BLaER1 (cell line): ENCODE measurements around the gene WDR77.

Experiments used
- H3K27ac ChIP-seq: shearing (Covaris generic); formaldehyde crosslinking; 2 replicates; pipeline ENCODE4 v1.8.1; 2022
- H3K27me3 ChIP-seq: shearing (Covaris generic); formaldehyde crosslinking; 2 replicates; pipeline ENCODE4 v1.8.1; 2022
- H3K36me3 ChIP-seq: shearing (Covaris generic); formaldehyde crosslinking; 2 replicates; pipeline ENCODE4 v1.8.1; 2022
- H3K4me1 ChIP-seq: shearing (Covaris generic); formaldehyde crosslinking; 2 replicates; pipeline ENCODE4 v1.8.1; 2022
- H3K4me2 ChIP-seq: shearing (Covaris generic); formaldehyde crosslinking; 2 replicates; pipeline ENCODE4 v1.8.1; 2022
- H3K4me3 ChIP-seq: shearing (Covaris generic); formaldehyde crosslinking; 2 replicates; pipeline ENCODE4 v1.8.1; 2022
- H3K9ac ChIP-seq: shearing (Covaris generic); formaldehyde crosslinking; 2 replicates; pipeline ENCODE4 v1.8.1; 2022
- H3K9me3 ChIP-seq: shearing (Covaris generic); formaldehyde crosslinking; 2 replicates; pipeline ENCODE4 v1.8.1; 2022
- H4K20me1 ChIP-seq: shearing (Covaris generic); formaldehyde crosslinking; 2 replicates; pipeline ENCODE4 v1.8.1; 2022
- Cebpa-rat ChIP-seq: shearing (Covaris generic); IDR thresholded peaks from 2 replicates; pipeline ENCODE4 v1.8.1; 2022

The WDR77 gene

DNA sequence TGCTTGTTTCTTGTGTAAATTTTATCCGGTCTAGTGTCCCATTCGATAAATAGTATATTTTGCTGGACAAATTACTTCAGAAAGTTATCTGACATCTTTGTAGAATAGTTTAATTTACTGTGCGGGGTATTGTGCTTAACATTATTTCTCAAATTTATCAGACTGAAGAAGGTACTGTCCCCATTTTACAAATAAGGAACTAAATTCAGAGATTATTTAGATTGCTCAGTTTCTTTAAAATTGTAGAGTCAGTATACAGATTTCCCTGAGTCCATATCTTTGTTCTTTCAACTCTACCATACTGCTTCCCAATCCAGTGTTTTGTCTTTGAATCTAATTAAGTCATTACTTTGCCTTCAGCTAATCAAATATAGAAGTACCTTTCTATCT lies 6.6 kb upstream of the WDR77 start:
- Histone ChIP-seq H3K4me2 (no peak overlapping the region), H4K20me1 (peaks cover 32% of the 10 kb centered on the region), H3K9me3 (no peaks in the 10 kb centered on the region), H3K27ac (no peak overlapping the region), H3K36me3 (peaks cover 96% of the 10 kb centered on the region), H3K9ac (no peak overlapping the region), H3K4me3 (no peak overlapping the region), H3K27me3 (no peaks in the 10 kb centered on the region), H3K4me1 (peaks cover 19% of the 10 kb centered on the region)
- no peak for TF ChIP-seq Cebpa-rat

- H3K4me2 ChIP-seq = no peak overlapping the region
- H3K4me1 ChIP-seq = peaks cover 24% of the 10 kb centered on the region
- H3K9ac ChIP-seq = no peak overlapping the region
- H3K36me3 ChIP-seq = peaks cover 93% of the 10 kb centered on the region
- H3K27me3 ChIP-seq = no peaks in the 10 kb centered on the region
- H3K4me3 ChIP-seq = no peak overlapping the region
- no peak for TF ChIP-seq Cebpa-rat
- H3K27ac ChIP-seq = no peak overlapping the region
- peaks cover 32% of the 10 kb centered on the region for H4K20me1 ChIP-seq
- H3K9me3 ChIP-seq = no peaks in the 10 kb centered on the region
Observed at GRCh38 chr1:111454859-111455641, 6.0 kb upstream of the WDR77 start.

DNA sequence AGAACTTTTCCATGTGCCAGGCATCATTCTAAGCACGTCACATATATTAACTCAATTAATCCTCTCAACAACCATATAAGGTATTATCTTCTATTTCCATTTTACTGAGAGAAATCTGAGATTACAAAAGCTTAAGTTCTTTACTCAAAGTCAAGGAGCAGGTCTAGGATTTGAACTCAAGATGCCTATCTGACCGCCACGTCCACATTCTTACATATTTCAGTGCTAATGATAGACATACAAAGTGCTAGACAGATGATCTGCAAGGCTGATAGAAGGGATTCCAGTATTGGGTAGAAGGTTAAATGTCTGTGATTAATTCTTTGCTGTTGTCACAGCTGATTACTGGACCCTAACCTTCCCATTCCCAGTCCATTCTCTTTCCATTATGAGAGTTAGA lies 4.7 kb upstream of the WDR77 start:
- Histone ChIP-seq H3K36me3 (peaks cover 79% of the 10 kb centered on the region), H3K27me3 (no peaks in the 10 kb centered on the region), H3K9me3 (no peaks in the 10 kb centered on the region), H3K4me1 (peaks cover 26% of the 10 kb centered on the region), H4K20me1 (peaks cover 32% of the 10 kb centered on the region), H3K4me3 (no peak overlapping the region), H3K9ac (no peak overlapping the region), H3K4me2 (no peak overlapping the region), H3K27ac (no peak overlapping the region)
- TF ChIP-seq Cebpa-rat = no peak

DNA sequence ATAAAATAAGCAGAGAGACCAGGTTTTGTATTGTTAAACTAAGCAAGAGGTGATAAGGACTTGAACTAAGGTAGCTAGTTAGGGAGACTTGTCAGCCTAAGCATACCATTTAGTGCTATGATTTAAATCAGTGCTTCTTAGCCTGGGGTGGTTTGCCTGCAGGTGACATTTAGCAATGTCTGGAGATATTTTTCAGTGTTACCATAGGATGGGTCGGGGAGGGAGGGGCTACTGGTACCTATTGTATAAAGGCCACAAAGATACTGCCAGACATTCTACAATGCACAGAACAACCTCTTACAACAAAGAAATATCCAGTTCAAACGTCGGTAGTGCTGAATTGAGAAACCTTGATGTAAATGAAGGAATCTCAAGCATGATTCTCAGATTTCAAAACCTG lies 3.5 kb upstream of the WDR77 start:
- Histone ChIP-seq H3K9ac (no peak overlapping the region), H3K27me3 (no peaks in the 10 kb centered on the region), H3K9me3 (no peaks in the 10 kb centered on the region), H3K36me3 (peaks cover 69% of the 10 kb centered on the region), H3K4me1 (peaks cover 36% of the 10 kb centered on the region), H3K27ac (no peak overlapping the region), H3K4me3 (no peak overlapping the region), H3K4me2 (no peak overlapping the region), H4K20me1 (peaks cover 32% of the 10 kb centered on the region)
- no peak for TF ChIP-seq Cebpa-rat

- Histone ChIP-seq H3K4me1 (peaks cover 48% of the 10 kb centered on the region), H3K9me3 (no peaks in the 10 kb centered on the region), H3K27ac (peak overlapping the region; percentile 92), H3K36me3 (peaks cover 70% of the 10 kb centered on the region), H3K4me3 (peak overlapping the region; percentile 89), H3K27me3 (no peaks in the 10 kb centered on the region), H3K4me2 (peak overlapping the region; percentile 93), H3K9ac (peak overlapping the region; percentile 95), H4K20me1 (peaks cover 39% of the 10 kb centered on the region)
- TF ChIP-seq Cebpa-rat = no peak
Observed at GRCh38 chr1:111450185-111450584, 1.1 kb upstream of the WDR77 start.

DNA sequence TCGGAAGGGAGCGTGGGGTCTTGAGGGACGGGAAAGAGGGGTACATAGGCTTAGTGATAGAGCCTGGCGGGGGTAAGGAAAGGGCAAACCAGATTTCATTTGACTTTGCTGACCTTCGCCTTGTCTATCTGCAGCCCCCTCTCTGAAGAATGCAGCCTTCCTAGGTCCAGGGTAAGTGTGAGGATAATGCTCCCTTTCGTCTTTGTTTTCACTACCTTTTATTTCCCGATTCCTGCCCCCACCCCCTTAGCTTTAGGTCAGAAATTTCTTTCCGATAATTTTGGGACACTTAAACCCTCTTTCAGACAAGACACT lies 604 bp upstream of the WDR77 start:
- no peaks in the 10 kb centered on the region for H3K9me3 ChIP-seq
- H3K27me3 ChIP-seq = no peaks in the 10 kb centered on the region
- peak overlapping the region; percentile 92 for H3K27ac ChIP-seq
- TF ChIP-seq Cebpa-rat = no peak
- peaks cover 48% of the 10 kb centered on the region for H3K4me1 ChIP-seq
- H3K4me3 ChIP-seq = peak overlapping the region; percentile 89
- H3K36me3 ChIP-seq = peaks cover 70% of the 10 kb centered on the region
- H3K9ac ChIP-seq = peak overlapping the region; percentile 95
- H3K4me2 ChIP-seq = peak overlapping the region; percentile 93
- H4K20me1 ChIP-seq = peaks cover 35% of the 10 kb centered on the region

- Histone ChIP-seq H3K9ac (peak overlapping the region; percentile 95), H3K4me1 (peaks cover 48% of the 10 kb centered on the region), H3K27me3 (no peaks in the 10 kb centered on the region), H3K36me3 (peaks cover 70% of the 10 kb centered on the region), H3K4me3 (peak overlapping the region; percentile 89), H4K20me1 (peaks cover 28% of the 10 kb centered on the region), H3K27ac (peak overlapping the region; percentile 92), H3K4me2 (peak overlapping the region; percentile 93), H3K9me3 (no peaks in the 10 kb centered on the region)
- TF ChIP-seq Cebpa-rat = no peak
Observed at GRCh38 chr1:111448482-111448917, 556 bp downstream of the WDR77 start.

GRCh38 chr1:111446967-111447892 lies 1.8 kb downstream of the WDR77 start:
- Histone ChIP-seq H3K9ac (peak overlapping the region; percentile 2; the same call in 1 of the 2 replicates), H3K4me1 (peaks cover 45% of the 10 kb centered on the region), H3K4me2 (peak overlapping the region; percentile 93), H3K4me3 (peak overlapping the region; percentile 89), H4K20me1 (peaks cover 33% of the 10 kb centered on the region; the same call in 1 of the 2 replicates), H3K27me3 (no peaks in the 10 kb centered on the region), H3K27ac (no peak overlapping the region), H3K9me3 (no peaks in the 10 kb centered on the region), H3K36me3 (peaks cover 70% of the 10 kb centered on the region)
- no peak for TF ChIP-seq Cebpa-rat

DNA sequence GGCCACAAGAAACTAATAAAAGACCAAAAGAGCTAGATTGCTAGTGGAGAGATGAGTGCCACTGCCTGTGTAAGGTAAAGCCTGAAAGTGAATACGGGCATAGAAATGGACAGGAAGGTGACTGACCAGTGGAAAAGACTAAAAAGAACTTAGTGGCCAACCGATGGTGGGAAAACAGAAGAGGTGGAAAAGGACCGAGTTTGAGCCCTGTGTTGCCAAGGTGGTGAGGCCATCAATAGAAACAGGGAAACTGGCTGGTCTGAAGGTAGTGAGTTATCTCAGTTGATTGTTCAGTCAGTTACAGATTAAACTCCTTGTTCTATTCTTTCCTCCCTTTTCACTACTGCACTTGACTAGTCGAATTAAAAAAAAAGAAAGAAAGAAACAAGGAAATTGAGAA lies 2.5 kb downstream of the WDR77 start:
- Histone ChIP-seq H3K4me2 (no peak overlapping the region), H3K4me3 (no peak overlapping the region), H3K36me3 (peaks cover 70% of the 10 kb centered on the region), H4K20me1 (peaks cover 39% of the 10 kb centered on the region; the same call in 1 of the 2 replicates), H3K27ac (no peak overlapping the region), H3K27me3 (no peaks in the 10 kb centered on the region), H3K9ac (no peak overlapping the region), H3K4me1 (peaks cover 39% of the 10 kb centered on the region), H3K9me3 (no peaks in the 10 kb centered on the region)
- TF ChIP-seq Cebpa-rat = no peak

DNA sequence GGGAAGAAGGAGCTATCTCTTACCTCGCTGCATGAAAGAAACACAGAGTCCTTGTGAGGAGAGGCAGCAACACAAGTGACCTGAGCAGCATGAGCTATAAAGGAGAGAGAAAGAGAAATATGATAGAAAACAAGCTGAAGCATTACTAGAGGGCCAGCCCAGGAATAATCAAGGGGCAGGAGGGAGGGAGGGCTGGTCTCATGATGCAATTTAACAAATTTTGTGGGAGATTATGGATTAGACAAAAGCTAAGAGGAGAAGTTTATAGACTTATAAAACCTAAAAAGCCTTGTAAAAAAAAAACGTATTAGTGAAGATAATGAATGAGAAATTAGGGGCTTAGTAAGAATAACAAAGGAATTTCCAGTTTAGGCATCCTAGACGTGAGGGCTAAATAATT lies 5.0 kb downstream of the WDR77 start:
- peaks cover 45% of the 10 kb centered on the region; the same call in 1 of the 2 replicates for H4K20me1 ChIP-seq
- no peaks in the 10 kb centered on the region for H3K27me3 ChIP-seq
- no peaks in the 10 kb centered on the region for H3K9me3 ChIP-seq
- no peak overlapping the region for H3K27ac ChIP-seq
- no peak overlapping the region for H3K9ac ChIP-seq
- H3K4me2 ChIP-seq = no peak overlapping the region
- H3K4me1 ChIP-seq = peaks cover 22% of the 10 kb centered on the region
- H3K4me3 ChIP-seq = no peak overlapping the region
- no peak for TF ChIP-seq Cebpa-rat
- H3K36me3 ChIP-seq = peaks cover 86% of the 10 kb centered on the region
